HepG2 (cell line): ENCODE results near the gene RAN. TPM values are rescaled to one million over a fixed set of nuclear protein-coding genes. Genes with fewer than 3 reads are reported as not detected.
A peak's percentile ranks its signal among the peaks of the same experiment; 100 is the strongest.

ENCODE experiments used
- BHLHE40 ChIP-seq: IDR thresholded peaks from 2 replicates; pipeline ENCODE4 v1.6.1; 2011; ENCODE audit warnings: low read length, improper control_type of control experiment
- ELF3 ChIP-seq: IDR thresholded peaks from 2 replicates; pipeline ENCODE4 v1.6.1; 2016; ENCODE audit warnings: missing genetic modification reagents, missing compliant biosample characterization
- GLI4 ChIP-seq: sonication (generic); formaldehyde crosslinking; IDR thresholded peaks from 2 replicates; pipeline ENCODE4 v1.5.1; 2020; ENCODE audit warnings: missing genetic modification reagents, mild to moderate bottlenecking, moderate library complexity, borderline replicate concordance
- HNRNPH1 ChIP-seq: fragments of 200-400 bp; formaldehyde crosslinking; optimal IDR thresholded peaks from 2 replicates; pipeline ENCODE3; 2017; ENCODE audit warnings: mild to moderate bottlenecking, low read depth, low read length
- IRX3 ChIP-seq: sonication (generic); formaldehyde crosslinking; IDR thresholded peaks from 2 replicates; pipeline ENCODE4 v1.8.1; 2023; ENCODE audit warnings: mild to moderate bottlenecking, low read depth, missing genetic modification reagents, borderline replicate concordance
- NFE2L1 ChIP-seq: sonication (generic); formaldehyde crosslinking; IDR thresholded peaks from 2 replicates; pipeline ENCODE4 v1.4.0; 2020; ENCODE audit warnings: missing genetic modification reagents, mild to moderate bottlenecking, borderline replicate concordance
- PAWR ChIP-seq: sonication (generic); formaldehyde crosslinking; IDR thresholded peaks from 2 replicates; pipeline ENCODE4 v1.4.0; 2020; ENCODE audit warnings: missing genetic modification reagents, mild to moderate bottlenecking, borderline replicate concordance
- RELA ChIP-seq: sonication (generic); formaldehyde crosslinking; IDR thresholded peaks from 2 replicates; pipeline ENCODE4 v1.4.0; 2020; ENCODE audit warnings: missing genetic modification reagents
- YEATS2 ChIP-seq: sonication (generic); formaldehyde crosslinking; IDR thresholded peaks from 2 replicates; pipeline ENCODE4 v1.4.0; 2020; ENCODE audit warnings: missing genetic modification reagents, borderline replicate concordance
- ZBTB42 ChIP-seq: sonication (generic); formaldehyde crosslinking; IDR thresholded peaks from 2 replicates; pipeline ENCODE4 v1.5.0; 2020; ENCODE audit warnings: mild to moderate bottlenecking, missing genetic modification reagents
- ZFY ChIP-seq: sonication (generic); formaldehyde crosslinking; IDR thresholded peaks from 2 replicates; pipeline ENCODE4 v1.4.0; 2020; ENCODE audit warnings: missing genetic modification reagents
- ZNF121 ChIP-seq: sonication (generic); formaldehyde crosslinking; IDR thresholded peaks from 2 replicates; pipeline ENCODE4 v1.5.0; 2020; ENCODE audit warnings: mild to moderate bottlenecking, missing genetic modification reagents
- ZNF75D ChIP-seq: sonication (generic); formaldehyde crosslinking; IDR thresholded peaks from 2 replicates; pipeline ENCODE4 v1.8.1; 2023; ENCODE audit warnings: missing genetic modification reagents, mild to moderate bottlenecking, borderline replicate concordance
- ZSCAN20 ChIP-seq: sonication (generic); formaldehyde crosslinking; IDR thresholded peaks from 2 replicates; pipeline ENCODE4 v1.4.0; 2020; ENCODE audit warnings: missing genetic modification reagents, mild to moderate bottlenecking, borderline replicate concordance
- ZSCAN31 ChIP-seq: sonication (generic); formaldehyde crosslinking; IDR thresholded peaks from 2 replicates; pipeline ENCODE4 v1.5.0; 2020; ENCODE audit warnings: low read depth, mild to moderate bottlenecking, missing genetic modification reagents
- polyA plus RNA-seq, 8 experiments: library from polyadenylated mRNA; depleted of rRNA in 3 of 8; stranded (reverse) in 7 of 8; unstranded in 1 of 8; fragments of >200 nt; fragmentation: Illumina TruSeq in 4 of 8; extraction: Trizol in 4 of 8; gene quantifications; 2 replicates each; pipeline versions ENCODE4 v1.2.1 to v1.2.3, GENCODE V29; 2011 to 2016; ENCODE audit warnings: low read depth in 4 of 8, missing spikeins in 1 of 8, mixed read lengths in 1 of 8; ENCODE audit not compliant: insufficient read depth in 1 of 8
- total RNA-seq, 5 experiments: library from RNA; depleted of rRNA; stranded (reverse); fragments of >200 nt; fragmentation: Illumina TruSeq; extraction: Trizol; gene quantifications; 2 replicates each; pipeline ENCODE4 v1.2.3, GENCODE V29; 2016; ENCODE audit warnings: low read depth in 1 of 5
- TF ChIP-seq, protein P1 (sequence below): sonication (generic); formaldehyde crosslinking; conservative IDR thresholded peaks from 2 replicates; pipeline ENCODE4 v1.8.0; 2022; ENCODE audit warnings: mild to moderate bottlenecking, moderate library complexity, missing genetic modification reagents
- TF ChIP-seq, protein P2 (sequence below): sonication (generic); formaldehyde crosslinking; IDR thresholded peaks from 2 replicates; pipeline ENCODE4 v1.5.0; 2020; ENCODE audit warnings: missing genetic modification reagents, mild to moderate bottlenecking, borderline replicate concordance
- TF ChIP-seq, protein P3 (sequence below): sonication (generic); formaldehyde crosslinking; IDR thresholded peaks from 2 replicates; pipeline ENCODE4 v1.5.0; 2020; ENCODE audit warnings: missing genetic modification reagents
- TF ChIP-seq, protein P4 (sequence below): sonication (generic); formaldehyde crosslinking; IDR thresholded peaks from 2 replicates; pipeline ENCODE4 v1.4.0; 2020; ENCODE audit warnings: mild to moderate bottlenecking, low read depth, missing genetic modification reagents
- TF ChIP-seq, protein P5 (sequence below): sonication (generic); formaldehyde crosslinking; IDR thresholded peaks from 2 replicates; pipeline ENCODE4 v1.5.0; 2020; ENCODE audit warnings: mild to moderate bottlenecking, missing genetic modification reagents
- TF ChIP-seq, protein P6 (sequence below): sonication (generic); formaldehyde crosslinking; IDR thresholded peaks from 2 replicates; pipeline ENCODE4 v1.8.0; 2022; ENCODE audit warnings: missing genetic modification reagents, mild to moderate bottlenecking, moderate library complexity, borderline replicate concordance

The RAN gene
- total and polyA plus RNA-seq, 2 of the 13 experiments (the other 11 are each of a cell fraction or from before 2014, with no cell fraction given) = 1,335 to 1,630 TPM

DNA sequence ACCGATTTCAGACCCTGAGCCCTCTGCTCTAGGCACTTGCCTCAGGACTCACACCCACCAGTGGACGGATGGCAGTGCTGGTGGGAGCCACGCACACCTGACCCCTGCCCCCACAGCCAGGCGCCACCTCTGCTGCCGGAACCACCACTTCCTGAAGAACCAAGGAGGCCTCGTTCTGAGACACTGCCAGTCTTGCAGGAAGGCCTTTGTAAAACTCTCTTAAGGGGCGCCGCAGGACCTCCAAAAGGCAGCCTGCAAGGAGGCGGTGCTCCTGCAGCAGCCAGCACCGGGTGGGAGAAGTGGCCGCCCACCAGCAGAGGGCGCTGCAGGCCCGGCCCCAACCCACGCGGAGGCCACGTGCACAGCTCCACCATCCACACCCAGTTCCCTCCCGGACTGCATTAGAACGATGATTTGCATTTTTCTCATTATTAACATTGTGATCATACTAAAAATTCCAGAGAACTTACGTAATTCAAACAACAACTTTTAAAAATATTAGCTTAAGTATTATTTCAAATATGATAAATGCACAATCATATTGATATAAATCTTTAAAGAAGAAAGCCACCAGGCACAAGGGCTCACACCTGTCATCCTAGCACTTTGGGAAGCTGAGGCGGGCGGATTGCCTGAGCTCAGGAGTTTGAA, 45.6 kb upstream of the RAN start (continued):
- no peak for TF ChIP-seq ZFY (CRISPR knock-in tag)
- no peak for TF ChIP-seq NFE2L1 (CRISPR knock-in tag)
- no peak for TF ChIP-seq IRX3 (CRISPR knock-in tag)
- TF ChIP-seq, protein P1, sequence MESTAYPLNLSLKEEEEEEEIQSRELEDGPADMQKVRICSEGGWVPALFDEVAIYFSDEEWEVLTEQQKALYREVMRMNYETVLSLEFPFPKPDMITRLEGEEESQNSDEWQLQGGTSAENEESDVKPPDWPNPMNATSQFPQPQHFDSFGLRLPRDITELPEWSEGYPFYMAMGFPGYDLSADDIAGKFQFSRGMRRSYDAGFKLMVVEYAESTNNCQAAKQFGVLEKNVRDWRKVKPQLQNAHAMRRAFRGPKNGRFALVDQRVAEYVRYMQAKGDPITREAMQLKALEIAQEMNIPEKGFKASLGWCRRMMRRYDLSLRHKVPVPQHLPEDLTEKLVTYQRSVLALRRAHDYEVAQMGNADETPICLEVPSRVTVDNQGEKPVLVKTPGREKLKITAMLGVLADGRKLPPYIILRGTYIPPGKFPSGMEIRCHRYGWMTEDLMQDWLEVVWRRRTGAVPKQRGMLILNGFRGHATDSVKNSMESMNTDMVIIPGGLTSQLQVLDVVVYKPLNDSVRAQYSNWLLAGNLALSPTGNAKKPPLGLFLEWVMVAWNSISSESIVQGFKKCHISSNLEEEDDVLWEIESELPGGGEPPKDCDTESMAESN = 0 out of 2 replicates have a peak, but pooled peaks have one; percentile 29
- TF ChIP-seq RELA (CRISPR knock-in tag) = no peak
- no peak for TF ChIP-seq ZSCAN31 (CRISPR knock-in tag)
- TF ChIP-seq, protein P2, sequence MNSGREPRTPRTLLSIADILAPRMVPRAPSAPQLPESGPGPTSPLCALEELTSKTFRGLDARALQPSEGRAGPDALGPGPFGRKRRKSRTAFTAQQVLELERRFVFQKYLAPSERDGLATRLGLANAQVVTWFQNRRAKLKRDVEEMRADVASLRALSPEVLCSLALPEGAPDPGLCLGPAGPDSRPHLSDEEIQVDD (CRISPR knock-in tag) = no peak
- no peak for TF ChIP-seq GLI4 (CRISPR knock-in tag)
- TF ChIP-seq ZNF75D (CRISPR knock-in tag) = no peak
- no peak for TF ChIP-seq HNRNPH1
- TF ChIP-seq, protein P3, sequence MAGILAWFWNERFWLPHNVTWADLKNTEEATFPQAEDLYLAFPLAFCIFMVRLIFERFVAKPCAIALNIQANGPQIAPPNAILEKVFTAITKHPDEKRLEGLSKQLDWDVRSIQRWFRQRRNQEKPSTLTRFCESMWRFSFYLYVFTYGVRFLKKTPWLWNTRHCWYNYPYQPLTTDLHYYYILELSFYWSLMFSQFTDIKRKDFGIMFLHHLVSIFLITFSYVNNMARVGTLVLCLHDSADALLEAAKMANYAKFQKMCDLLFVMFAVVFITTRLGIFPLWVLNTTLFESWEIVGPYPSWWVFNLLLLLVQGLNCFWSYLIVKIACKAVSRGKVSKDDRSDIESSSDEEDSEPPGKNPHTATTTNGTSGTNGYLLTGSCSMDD (CRISPR knock-in tag) = no peak
- TF ChIP-seq, protein P4, sequence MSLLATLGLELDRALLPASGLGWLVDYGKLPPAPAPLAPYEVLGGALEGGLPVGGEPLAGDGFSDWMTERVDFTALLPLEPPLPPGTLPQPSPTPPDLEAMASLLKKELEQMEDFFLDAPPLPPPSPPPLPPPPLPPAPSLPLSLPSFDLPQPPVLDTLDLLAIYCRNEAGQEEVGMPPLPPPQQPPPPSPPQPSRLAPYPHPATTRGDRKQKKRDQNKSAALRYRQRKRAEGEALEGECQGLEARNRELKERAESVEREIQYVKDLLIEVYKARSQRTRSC (CRISPR knock-in tag) = no peak
- TF ChIP-seq ELF3 (CRISPR knock-in tag) = no peak
- TF ChIP-seq, protein P5, sequence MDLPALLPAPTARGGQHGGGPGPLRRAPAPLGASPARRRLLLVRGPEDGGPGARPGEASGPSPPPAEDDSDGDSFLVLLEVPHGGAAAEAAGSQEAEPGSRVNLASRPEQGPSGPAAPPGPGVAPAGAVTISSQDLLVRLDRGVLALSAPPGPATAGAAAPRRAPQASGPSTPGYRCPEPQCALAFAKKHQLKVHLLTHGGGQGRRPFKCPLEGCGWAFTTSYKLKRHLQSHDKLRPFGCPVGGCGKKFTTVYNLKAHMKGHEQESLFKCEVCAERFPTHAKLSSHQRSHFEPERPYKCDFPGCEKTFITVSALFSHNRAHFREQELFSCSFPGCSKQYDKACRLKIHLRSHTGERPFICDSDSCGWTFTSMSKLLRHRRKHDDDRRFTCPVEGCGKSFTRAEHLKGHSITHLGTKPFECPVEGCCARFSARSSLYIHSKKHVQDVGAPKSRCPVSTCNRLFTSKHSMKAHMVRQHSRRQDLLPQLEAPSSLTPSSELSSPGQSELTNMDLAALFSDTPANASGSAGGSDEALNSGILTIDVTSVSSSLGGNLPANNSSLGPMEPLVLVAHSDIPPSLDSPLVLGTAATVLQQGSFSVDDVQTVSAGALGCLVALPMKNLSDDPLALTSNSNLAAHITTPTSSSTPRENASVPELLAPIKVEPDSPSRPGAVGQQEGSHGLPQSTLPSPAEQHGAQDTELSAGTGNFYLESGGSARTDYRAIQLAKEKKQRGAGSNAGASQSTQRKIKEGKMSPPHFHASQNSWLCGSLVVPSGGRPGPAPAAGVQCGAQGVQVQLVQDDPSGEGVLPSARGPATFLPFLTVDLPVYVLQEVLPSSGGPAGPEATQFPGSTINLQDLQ (CRISPR knock-in tag) = peak; percentile 32; the same call in 1 of the 2 replicates
- peak; percentile 62; the same call in 1 of the 2 replicates for TF ChIP-seq BHLHE40
- no peak for TF ChIP-seq PAWR (CRISPR knock-in tag)
- TF ChIP-seq ZNF121 (CRISPR knock-in tag) = no peak
- TF ChIP-seq YEATS2 (CRISPR knock-in tag) = no peak
- TF ChIP-seq ZSCAN20 (CRISPR knock-in tag) = no peak
- TF ChIP-seq, protein P6, sequence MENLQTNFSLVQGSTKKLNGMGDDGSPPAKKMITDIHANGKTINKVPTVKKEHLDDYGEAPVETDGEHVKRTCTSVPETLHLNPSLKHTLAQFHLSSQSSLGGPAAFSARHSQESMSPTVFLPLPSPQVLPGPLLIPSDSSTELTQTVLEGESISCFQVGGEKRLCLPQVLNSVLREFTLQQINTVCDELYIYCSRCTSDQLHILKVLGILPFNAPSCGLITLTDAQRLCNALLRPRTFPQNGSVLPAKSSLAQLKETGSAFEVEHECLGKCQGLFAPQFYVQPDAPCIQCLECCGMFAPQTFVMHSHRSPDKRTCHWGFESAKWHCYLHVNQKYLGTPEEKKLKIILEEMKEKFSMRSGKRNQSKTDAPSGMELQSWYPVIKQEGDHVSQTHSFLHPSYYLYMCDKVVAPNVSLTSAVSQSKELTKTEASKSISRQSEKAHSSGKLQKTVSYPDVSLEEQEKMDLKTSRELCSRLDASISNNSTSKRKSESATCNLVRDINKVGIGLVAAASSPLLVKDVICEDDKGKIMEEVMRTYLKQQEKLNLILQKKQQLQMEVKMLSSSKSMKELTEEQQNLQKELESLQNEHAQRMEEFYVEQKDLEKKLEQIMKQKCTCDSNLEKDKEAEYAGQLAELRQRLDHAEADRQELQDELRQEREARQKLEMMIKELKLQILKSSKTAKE = no peak
- no peak for TF ChIP-seq ZBTB42 (CRISPR knock-in tag)
